H1 (cell line): ENCODE measurements around the gene MSANTD4. TPM values are rescaled to one million over a fixed set of nuclear protein-coding genes. Genes with fewer than 3 reads are reported as not detected.

Source experiments
- CTCF ChIA-PET: fragments of 300-600 bp; sonication (Branson Sonifier 250); formaldehyde crosslinking; loops from one replicate; lab custom pipeline; 2021; ENCODE audit not compliant: partially characterized antibody; lab: Charles Lee
- POLR2A ChIA-PET: fragments of 300-600 bp; sonication (Branson Sonifier 250); formaldehyde crosslinking; loops from one replicate; lab custom pipeline; 2021; ENCODE audit warnings: inconsistent platforms; ENCODE audit not compliant: partially characterized antibody; lab: Charles Lee
- DNase-seq, 2 experiments: peaks; one replicate each; pipeline versions ENCODE4 v3.0.0 to v3.0.0-alpha.2; 2010 to 2022; ENCODE audit warnings: low spot score in 2 of 2, low read depth in 1 of 2, mixed read lengths in 1 of 2
- FAIRE-seq: peaks from 2 replicates; lab custom pipeline; 2011; peaks lifted over from hg19 to GRCh38; lab: Jason Lieb, UNC
- H2AFZ ChIP-seq: 2 replicates; pipeline ENCODE4 v1.8.1; 2012; ENCODE audit warnings: low read length, inconsistent platforms
- H2AK5ac ChIP-seq: 2 replicates; pipeline ENCODE4 v1.6.1; 2013; ENCODE audit warnings: low read depth, low read length
- H2BK120ac ChIP-seq: replicated peaks from 2 replicates; pipeline ENCODE3; 2013; ENCODE audit warnings: low read depth, low read length, inconsistent platforms
- H2BK12ac ChIP-seq: 2 replicates; pipeline ENCODE4 v1.6.1; 2013; ENCODE audit warnings: low read depth, low read length
- H2BK15ac ChIP-seq: 2 replicates; pipeline ENCODE4 v1.6.1; 2013; ENCODE audit warnings: low read length
- H2BK20ac ChIP-seq: 2 replicates; pipeline ENCODE4 v1.6.1; 2013; ENCODE audit warnings: low read length
- H2BK5ac ChIP-seq: 2 replicates; pipeline ENCODE4 v1.6.1; 2013; ENCODE audit warnings: low read depth, low read length
- H3K14ac ChIP-seq: 2 replicates; pipeline ENCODE4 v1.6.1; 2013; ENCODE audit warnings: inconsistent platforms; ENCODE audit not compliant: insufficient read length
- H3K18ac ChIP-seq: 2 replicates; pipeline ENCODE4 v1.6.1; 2013; ENCODE audit warnings: low read length; ENCODE audit errors: extremely low read depth
- H3K23ac ChIP-seq: 2 replicates; pipeline ENCODE4 v1.6.1; 2013; ENCODE audit warnings: inconsistent platforms; ENCODE audit not compliant: insufficient read length
- H3K23me2 ChIP-seq: 2 replicates; pipeline ENCODE4 v1.6.1; 2013; ENCODE audit warnings: low read depth, low read length
- H3K27ac ChIP-seq: 2 replicates; pipeline ENCODE4 v1.6.1; 2011; ENCODE audit warnings: low read depth, low read length, inconsistent platforms
- H3K27me3 ChIP-seq, 4 experiments: replicated peaks in 1 of 4; 1 replicate in 1 of 4; 2 replicates in 3 of 4; pipeline versions ENCODE4 v1.6.1 to v1.8.1; 2011 to 2013; ENCODE audit warnings: low read length in 3 of 4, mild to moderate bottlenecking in 3 of 4, inconsistent platforms in 2 of 4, mixed read lengths in 2 of 4, moderate library complexity in 1 of 4; ENCODE audit not compliant: control insufficient read depth in 3 of 4, insufficient read depth in 3 of 4; ENCODE audit errors: extremely low read depth in 1 of 4
- H3K36me3 ChIP-seq, 4 experiments: 2 replicates each; pipeline versions ENCODE4 v1.6.1 to v1.8.1; 2011 to 2013; ENCODE audit warnings: mild to moderate bottlenecking in 4 of 4, low read length in 3 of 4, moderate library complexity in 2 of 4, control low read depth in 1 of 4, inconsistent platforms in 1 of 4; ENCODE audit not compliant: insufficient read depth in 4 of 4, control insufficient read depth in 2 of 4
- H3K4ac ChIP-seq: replicated peaks from 2 replicates; pipeline ENCODE3; 2013; ENCODE audit warnings: low read length, low read depth, mixed read lengths, inconsistent platforms; ENCODE audit not compliant: insufficient read length
- H3K4me1 ChIP-seq, 4 experiments: replicated peaks in 1 of 4; 1 replicate in 1 of 4; 2 replicates in 3 of 4; pipeline versions ENCODE4 v1.6.1 to v1.8.1; 2011 to 2013; ENCODE audit warnings: low read length in 3 of 4, inconsistent platforms in 2 of 4, mixed read lengths in 1 of 4; ENCODE audit not compliant: insufficient read depth in 4 of 4, control insufficient read depth in 3 of 4
- H3K4me2 ChIP-seq, 2 experiments: 2 replicates each; pipeline versions ENCODE4 v1.6.1 to v1.8.1; 2011 to 2013; ENCODE audit warnings: low read depth in 2 of 2, low read length in 2 of 2, control low read depth in 1 of 2, inconsistent platforms in 1 of 2, mild to moderate bottlenecking in 1 of 2; ENCODE audit not compliant: insufficient read depth in 1 of 2
- H3K4me3 ChIP-seq, 4 experiments: fragments of 200-600, 300-600 bp in 1 of 4; sonication (generic), shearing (Covaris generic), sonication (Bioruptor Twin) in 1 of 4; 2 replicates each; pipeline versions ENCODE4 v1.5.1 to v1.8.1; 2011 to 2016; ENCODE audit warnings: low read length in 4 of 4, low read depth in 3 of 4, control low read depth in 2 of 4, inconsistent platforms in 2 of 4, mild to moderate bottlenecking in 2 of 4, mixed read lengths in 1 of 4, moderate library complexity in 1 of 4; ENCODE audit not compliant: insufficient read depth in 2 of 4; ENCODE audit errors: extremely low read depth in 1 of 4
- H3K56ac ChIP-seq: replicated peaks from 2 replicates; pipeline ENCODE3; 2013; ENCODE audit warnings: low read depth, mild to moderate bottlenecking, mixed read lengths, low read length, inconsistent platforms; ENCODE audit not compliant: insufficient read length
- H3K79me1 ChIP-seq: 2 replicates; pipeline ENCODE4 v1.6.1; 2013; ENCODE audit warnings: low read depth, low read length, control low read depth
- H3K79me2 ChIP-seq, 2 experiments: 2 replicates each; pipeline versions ENCODE4 v1.6.1 to v1.8.1; 2012 to 2013; ENCODE audit warnings: low read length in 2 of 2, mild to moderate bottlenecking in 2 of 2, inconsistent platforms in 1 of 2; ENCODE audit not compliant: insufficient read depth in 2 of 2, control insufficient read depth in 1 of 2
- H3K9ac ChIP-seq, 4 experiments: replicated peaks in 1 of 4; 1 replicate in 1 of 4; 2 replicates in 3 of 4; pipeline versions ENCODE4 v1.6.1 to v1.8.1; 2011 to 2013; ENCODE audit warnings: low read depth in 3 of 4, low read length in 3 of 4, control low read depth in 2 of 4, mild to moderate bottlenecking in 2 of 4, moderate library complexity in 2 of 4, inconsistent platforms in 1 of 4; ENCODE audit errors: extremely low read depth in 1 of 4
- H3K9me3 ChIP-seq, 2 experiments: 2 replicates each; pipeline versions ENCODE4 v1.6.1 to v1.8.1; 2012 to 2013; ENCODE audit warnings: mild to moderate bottlenecking in 2 of 2, moderate library complexity in 2 of 2, control low read depth in 1 of 2, inconsistent platforms in 1 of 2, low read depth in 1 of 2, low read length in 1 of 2, mixed read lengths in 1 of 2; ENCODE audit not compliant: insufficient read depth in 2 of 2
- H4K20me1 ChIP-seq, 2 experiments: replicated peaks in 1 of 2; 2 replicates each; pipeline versions ENCODE3 to v1.8.1; 2011 to 2013; ENCODE audit warnings: inconsistent platforms in 2 of 2, low read length in 2 of 2, mild to moderate bottlenecking in 1 of 2; ENCODE audit not compliant: insufficient read depth in 2 of 2, control insufficient read depth in 1 of 2
- H4K5ac ChIP-seq: 2 replicates; pipeline ENCODE4 v1.6.1; 2013; ENCODE audit warnings: low read length, low read depth, mixed read lengths, inconsistent platforms; ENCODE audit not compliant: insufficient read length
- H4K8ac ChIP-seq: 2 replicates; pipeline ENCODE4 v1.8.0; 2013; ENCODE audit warnings: mild to moderate bottlenecking, moderate library complexity, low read length, inconsistent platforms; ENCODE audit not compliant: insufficient read depth; ENCODE audit errors: extremely low read depth
- H4K91ac ChIP-seq: replicated peaks from 2 replicates; pipeline ENCODE3; 2013; ENCODE audit warnings: low read length, mixed read lengths, inconsistent platforms; ENCODE audit not compliant: insufficient read length
- ATF3 ChIP-seq: IDR thresholded peaks from 2 replicates; pipeline ENCODE4 v1.6.1; 2011; ENCODE audit warnings: low read depth, mild to moderate bottlenecking, low read length; ENCODE audit not compliant: insufficient read depth
- CBX8 ChIP-seq: fragments of 300-800, 300-1000 bp; sonication (generic); IDR thresholded peaks from 2 replicates; pipeline ENCODE4 v1.7.1; 2016; ENCODE audit warnings: low read depth, low read length, borderline replicate concordance
- CHD1 ChIP-seq: IDR thresholded peaks from 2 replicates; pipeline ENCODE4 v1.6.1; 2012; ENCODE audit warnings: low read depth, low read length, improper control_type of control experiment
- EP300 ChIP-seq, 2 experiments: IDR thresholded peaks; 1 replicate in 1 of 2; 2 replicates in 1 of 2; pipeline ENCODE4 v1.6.1; 2011 to 2012; ENCODE audit warnings: low read depth in 2 of 2, low read length in 2 of 2, mild to moderate bottlenecking in 2 of 2, borderline replicate concordance in 1 of 2, inconsistent platforms in 1 of 2, moderate library complexity in 1 of 2
- KDM4A ChIP-seq: IDR thresholded peaks from one replicate; pipeline ENCODE4 v1.7.1; 2012; ENCODE audit warnings: low read depth, mild to moderate bottlenecking, moderate library complexity, low read length, inconsistent platforms; ENCODE audit not compliant: severe bottlenecking
- NRF1 ChIP-seq: IDR thresholded peaks from 2 replicates; pipeline ENCODE4 v1.6.1; 2011; ENCODE audit warnings: mild to moderate bottlenecking, low read depth, low read length, improper control_type of control experiment
- PHF8 ChIP-seq: fragments of 200-600 bp; sonication (generic); conservative IDR thresholded peaks from 2 replicates; pipeline ENCODE4 v1.7.1; 2012; ENCODE audit warnings: low read depth, mild to moderate bottlenecking, inconsistent platforms, low read length, moderate library complexity
- RNF2 ChIP-seq: fragments of 200-900, 300-1000 bp; sonication (generic); IDR thresholded peaks from 2 replicates; pipeline ENCODE4 v1.7.1; 2016; ENCODE audit warnings: borderline replicate concordance, low read depth, mild to moderate bottlenecking, antibody characterized with exemption, low read length; ENCODE audit not compliant: poor library complexity, severe bottlenecking; ENCODE audit errors: missing control alignments
- RXRA ChIP-seq: IDR thresholded peaks from 2 replicates; pipeline ENCODE4 v1.6.1; 2011; ENCODE audit warnings: low read depth, mild to moderate bottlenecking, low read length, moderate library complexity; ENCODE audit not compliant: insufficient read depth
- SIN3A ChIP-seq, 2 experiments: IDR thresholded peaks in 1 of 2; conservative IDR thresholded peaks in 1 of 2; 2 replicates each; pipeline ENCODE4 v1.6.1; 2011 to 2012; ENCODE audit warnings: low read length in 2 of 2, improper control_type of control experiment in 1 of 2, low read depth in 1 of 2, mild to moderate bottlenecking in 1 of 2
- SIRT6 ChIP-seq: IDR thresholded peaks from one replicate; pipeline ENCODE4 v1.7.1; 2012; ENCODE audit warnings: low read length, inconsistent platforms
- SRF ChIP-seq: IDR thresholded peaks from 2 replicates; pipeline ENCODE4 v1.6.1; 2011; ENCODE audit warnings: mild to moderate bottlenecking, low read depth, low read length, moderate library complexity
- polyA plus RNA-seq, 7 experiments: library from polyadenylated mRNA; depleted of rRNA in 3 of 7; stranded (reverse) in 5 of 7; unstranded in 2 of 7; fragments of >200 nt in 5 of 7; fragments of 200-250 nt in 2 of 7; gene quantifications; 1 replicate in 5 of 7; 2 replicates in 1 of 7; 4 replicates in 1 of 7; pipeline versions ENCODE4 v1.2.1 to v1.2.3, GENCODE V29; 2011 to 2013; ENCODE audit warnings: missing spikeins in 2 of 7, mixed read lengths in 2 of 7
- total RNA-seq: library from RNA; stranded (reverse); fragmentation: NEBNext Ultra II Directional; extraction: Animal tissue kit (Norgen Biotek cat#: 25700); gene quantifications from 2 replicates; pipeline ENCODE4 v1.2.1, GENCODE V29; 2021

The MSANTD4 gene
- total and polyA plus RNA-seq, 2 of the 8 experiments (the other 6 are each of a cell fraction or from before 2014, with no cell fraction given), result 5.1 to 21.9 TPM

- Histone ChIP-seq H3K23ac (no peak overlapping the region), H2BK15ac (no peak overlapping the region), H3K79me2 (no peaks in the 10 kb centered on the region), H3K79me1 (no peaks in the 10 kb centered on the region), H4K91ac (no peak overlapping the region), H4K5ac (no peak overlapping the region), H3K27ac (no peak overlapping the region), H3K36me3 (no peaks in the 10 kb centered on the region), H3K4ac (no peak overlapping the region), H3K9ac (no peak overlapping the region), H3K23me2 (no peaks in the 10 kb centered on the region), H3K56ac (no peak overlapping the region), H3K27me3 (no peaks in the 10 kb centered on the region), H2AK5ac (no peak overlapping the region), H2BK20ac (no peak overlapping the region), H3K18ac (no peak overlapping the region), H2BK5ac (no peak overlapping the region), H3K9me3 (no peaks in the 10 kb centered on the region), H3K4me1 (peaks cover 0 to 6% (median 0%) of the 10 kb centered on the region in 4 experiments; a peak in 1 of 7 replicates), H2AFZ (no peak overlapping the region), H3K4me2 (no peak overlapping the region), H3K14ac (no peak overlapping the region), H2BK120ac (no peak overlapping the region), H4K8ac (no peak overlapping the region), H4K20me1 (no peaks in the 10 kb centered on the region), H2BK12ac (no peak overlapping the region), H3K4me3 (no peak overlapping the region)
- no peak for DNase-seq
- ChIA-PET CTCF (no interaction called here), POLR2A (no interaction called here)
- TF ChIP-seq RXRA (no peak), CBX8 (no peak), ATF3 (no peak), CHD1 (no peak), SIN3A (conservative IDR thresholded peaks at IDR 0.05 in 1 of 2, IDR thresholded peaks at IDR 0.05 in 1 of 2; ENCODE audit: low read depth in 1 of 2, low read length in 2 of 2) (no peak), SIRT6 (no peak), KDM4A (no peak), NRF1 (no peak), PHF8 (no peak), EP300 (IDR thresholded peaks at IDR 0.05; ENCODE audit: borderline replicate concordance in 1 of 2, low read depth in 2 of 2, low read length in 2 of 2) (no peak), SRF (no peak), RNF2 (no peak)
- no peak for FAIRE-seq
Measured at GRCh38 chr11:106047631-106048030, 25.6 kb upstream of the MSANTD4 start.
